Activated T-cell treated with anti-CD3 and anti-CD28 coated beads, Interleukin-2, amount 50 U/mL, for 72 hours (primary cell): ENCODE results near the gene EPDR1. TPM values are rescaled to one million over a fixed set of nuclear protein-coding genes. Genes with fewer than 3 reads are reported as not detected.

Experiments used
- ATAC-seq, 2 donors: fragments of 150-1000 bp; cut with Tn5 transposase; replicated peaks in 1 of 2; 2 replicates each; pipeline ENCODE4 v1.10.0; 2021; ENCODE audit warnings: moderate library complexity in 2 of 2, mild to moderate bottlenecking in 1 of 2
- DNase-seq, 2 donors: peaks; one replicate each; pipeline ENCODE4 v3.0.0; 2021 to 2022; ENCODE audit warnings: mixed read lengths in 1 of 2
- H3K27ac Mint-ChIP-seq: one replicate; pipeline ENCODE4 v1.8.0; 2022; ENCODE audit warnings: mild to moderate bottlenecking, moderate library complexity, mixed read lengths
- H3K27me3 Mint-ChIP-seq: one replicate; pipeline ENCODE4 v1.8.0; 2022; ENCODE audit warnings: low read depth, mixed read lengths
- H3K36me3 Mint-ChIP-seq, 2 donors: one replicate each; pipeline ENCODE4 v1.8.0; 2022; ENCODE audit warnings: mixed read lengths in 2 of 2, mild to moderate bottlenecking in 1 of 2; ENCODE audit not compliant: insufficient read depth in 2 of 2
- H3K4me1 Mint-ChIP-seq: one replicate; pipeline ENCODE4 v1.8.0; 2022; ENCODE audit warnings: low read depth, mixed read lengths
- H3K4me3 Mint-ChIP-seq, 2 donors: one replicate each; pipeline ENCODE4 v1.8.0; 2022; ENCODE audit warnings: mild to moderate bottlenecking in 2 of 2, mixed read lengths in 2 of 2, moderate library complexity in 2 of 2
- H3K9me3 Mint-ChIP-seq, 2 donors: one replicate each; pipeline ENCODE4 v1.8.0; 2022; ENCODE audit warnings: mixed read lengths in 2 of 2
- total RNA-seq, 2 donors: library from RNA; stranded (reverse); gene quantifications; one replicate each; pipeline ENCODE4 v1.2.3, GENCODE V29; 2022

The EPDR1 gene
- 1 to 10 TPM; 1.7 to 2.6 TPM for total RNA-seq

GRCh38 chr7:37920305-37920848 is at the start of gene EPDR1:
EPDR1 (plus strand) TSS chr7:37920640; CDS start chr7:37920940, 300 bp downstream.
- Mint-ChIP-seq H3K4me3 (peak within 1 kb of the TSS; percentile 87), H3K27me3 (peaks cover 73% of the 10 kb centered on the region), H3K36me3 (no peaks in the 10 kb centered on the region), H3K4me1 (peaks cover 19% of the 10 kb centered on the region), H3K27ac (peak within 1 kb of the TSS; percentile 16), H3K9me3 (no peaks in the 10 kb centered on the region)
- peak; percentile 46 to 56 for DNase-seq
- peak; percentile 64 to 80 for ATAC-seq

GRCh38 chr7:37882086-37882485 is 38.4 kb upstream of the EPDR1 start:
- Mint-ChIP-seq H3K4me3 (no peak overlapping the region), H3K4me1 (no peaks in the 10 kb centered on the region), H3K27ac (no peak overlapping the region), H3K27me3 (peaks cover 26% of the 10 kb centered on the region), H3K36me3 (no peaks in the 10 kb centered on the region), H3K9me3 (peaks cover 0 to 1% of the 10 kb centered on the region in 2 donors)
- DNase-seq, result no peak
- ATAC-seq, result no peak

GRCh38 chr7:37893359-37893758 is 27.1 kb upstream of the EPDR1 start:
- DNase-seq (no peak), ATAC-seq (no peak)
- no peaks in the 10 kb centered on the region for H3K36me3 Mint-ChIP-seq
- no peak overlapping the region for H3K27ac Mint-ChIP-seq
- peaks cover 0 to 2% of the 10 kb centered on the region in 2 donors for H3K9me3 Mint-ChIP-seq
- no peaks in the 10 kb centered on the region for H3K4me1 Mint-ChIP-seq
- no peak overlapping the region for H3K4me3 Mint-ChIP-seq
- H3K27me3 Mint-ChIP-seq, result peaks cover 6% of the 10 kb centered on the region

GRCh38 chr7:37894671-37895070 is 25.8 kb upstream of the EPDR1 start:
- no peak overlapping the region for H3K27ac Mint-ChIP-seq
- H3K9me3 Mint-ChIP-seq, result peaks cover 0 to 2% of the 10 kb centered on the region in 2 donors
- H3K36me3 Mint-ChIP-seq, result no peaks in the 10 kb centered on the region
- no peak for DNase-seq
- no peak overlapping the region for H3K4me3 Mint-ChIP-seq
- no peak for ATAC-seq
- H3K4me1 Mint-ChIP-seq, result no peaks in the 10 kb centered on the region
- peaks cover 6% of the 10 kb centered on the region for H3K27me3 Mint-ChIP-seq

- no peak overlapping the region for H3K4me3 Mint-ChIP-seq
Measured at GRCh38 chr7:37899712-37900247, 20.7 kb upstream of the EPDR1 start.

GRCh38 chr7:37901236-37901827 is 19.1 kb upstream of the EPDR1 start:
- Mint-ChIP-seq H3K36me3 (no peaks in the 10 kb centered on the region), H3K27me3 (peaks cover 7% of the 10 kb centered on the region), H3K4me1 (peaks cover 5% of the 10 kb centered on the region), H3K4me3 (no peak overlapping the region), H3K27ac (peak overlapping the region; percentile 26), H3K9me3 (peaks cover 0 to 2% of the 10 kb centered on the region in 2 donors)
- ATAC-seq, result peak in 1 of 2 donors; percentile 41
- no peak for DNase-seq

More at GRCh38 chr7:37899712-37900247, 20.7 kb upstream of the EPDR1 start:
- H3K27me3 Mint-ChIP-seq, result peaks cover 7% of the 10 kb centered on the region
- no peaks in the 10 kb centered on the region for H3K36me3 Mint-ChIP-seq
- peaks cover 5% of the 10 kb centered on the region for H3K4me1 Mint-ChIP-seq
- DNase-seq (no peak), ATAC-seq (no peak)
- H3K9me3 Mint-ChIP-seq, result peaks cover 0 to 2% of the 10 kb centered on the region in 2 donors
- no peak overlapping the region for H3K27ac Mint-ChIP-seq

GRCh38 chr7:37901890-37902524 is 18.4 kb upstream of the EPDR1 start:
- Mint-ChIP-seq H3K27me3 (peaks cover 7% of the 10 kb centered on the region), H3K4me3 (no peak overlapping the region), H3K9me3 (peaks cover 0 to 2% of the 10 kb centered on the region in 2 donors), H3K4me1 (peaks cover 5% of the 10 kb centered on the region), H3K36me3 (no peaks in the 10 kb centered on the region), H3K27ac (no peak overlapping the region)
- ATAC-seq, result no peak
- no peak for DNase-seq

GRCh38 chr7:37908221-37908788 is 12.1 kb upstream of the EPDR1 start:
- Mint-ChIP-seq H3K27ac (no peak overlapping the region), H3K36me3 (no peaks in the 10 kb centered on the region), H3K4me3 (no peak overlapping the region), H3K4me1 (no peaks in the 10 kb centered on the region), H3K9me3 (no peaks in the 10 kb centered on the region), H3K27me3 (peaks cover 17% of the 10 kb centered on the region)
- DNase-seq (no peak), ATAC-seq (no peak)

GRCh38 chr7:37912756-37913155 is 7.7 kb upstream of the EPDR1 start:
- Mint-ChIP-seq H3K27ac (no peak overlapping the region), H3K4me1 (peaks cover 8% of the 10 kb centered on the region), H3K9me3 (no peaks in the 10 kb centered on the region), H3K27me3 (peaks cover 54% of the 10 kb centered on the region), H3K36me3 (no peaks in the 10 kb centered on the region), H3K4me3 (no peak overlapping the region)
- ATAC-seq, result no peak
- DNase-seq, result no peak

GRCh38 chr7:37915438-37915837 is 5.0 kb upstream of the EPDR1 start:
- Mint-ChIP-seq H3K4me3 (peak overlapping the region in 1 of 2 donors; percentile 72), H3K36me3 (no peaks in the 10 kb centered on the region), H3K9me3 (no peaks in the 10 kb centered on the region), H3K4me1 (peaks cover 12% of the 10 kb centered on the region), H3K27me3 (peaks cover 80% of the 10 kb centered on the region), H3K27ac (no peak overlapping the region)
- DNase-seq (no peak), ATAC-seq (peak in 1 of 2 donors; percentile 22)

GRCh38 chr7:37916017-37916672 is 4.3 kb upstream of the EPDR1 start:
- Mint-ChIP-seq H3K36me3 (no peaks in the 10 kb centered on the region), H3K27ac (no peak overlapping the region), H3K27me3 (peaks cover 82% of the 10 kb centered on the region), H3K4me1 (peaks cover 13% of the 10 kb centered on the region), H3K4me3 (peak overlapping the region; percentile 72 to 74), H3K9me3 (no peaks in the 10 kb centered on the region)
- DNase-seq (peak; percentile 3 to 4), ATAC-seq (peak in 1 of 2 donors; percentile 6)

- Mint-ChIP-seq H3K9me3 (no peaks in the 10 kb centered on the region), H3K36me3 (no peaks in the 10 kb centered on the region), H3K4me3 (peak within 1 kb of the TSS; percentile 72 to 74), H3K27ac (no peak within 1 kb of the TSS), H3K4me1 (peaks cover 17% of the 10 kb centered on the region), H3K27me3 (peaks cover 86% of the 10 kb centered on the region)
- ATAC-seq, result peak in 1 of 2 donors; percentile 14
- DNase-seq, result peak; percentile 13 to 21
Measured at GRCh38 chr7:37916673-37917660, 3.5 kb upstream of the EPDR1 start, which contains the start of gene SFRP4. SFRP4 (minus strand) TSS chr7:37916817; CDS start chr7:37916537, 280 bp downstream.
